Suprapubic skin (tissue), 3 donors: Measurements from ENCODE around the gene SEMA4C.

ENCODE experiments used
- CTCF ChIP-seq, 2 donors: fragments of 200-600 bp in 1 of 2; fragments of 450-650 bp in 1 of 2; sonication (generic) in 1 of 2; IDR thresholded peaks; one replicate each; pipeline ENCODE4 v1.5.1; 2016 to 2019; ENCODE audit warnings: antibody characterized with exemption in 2 of 2, mild to moderate bottlenecking in 1 of 2, moderate library complexity in 1 of 2
- POLR2AphosphoS5 ChIP-seq, 3 donors: sonication (generic); formaldehyde crosslinking; IDR thresholded peaks; one replicate each; pipeline ENCODE4 v1.6.1; 2017; ENCODE audit warnings: antibody characterized with exemption in 3 of 3

DNA sequence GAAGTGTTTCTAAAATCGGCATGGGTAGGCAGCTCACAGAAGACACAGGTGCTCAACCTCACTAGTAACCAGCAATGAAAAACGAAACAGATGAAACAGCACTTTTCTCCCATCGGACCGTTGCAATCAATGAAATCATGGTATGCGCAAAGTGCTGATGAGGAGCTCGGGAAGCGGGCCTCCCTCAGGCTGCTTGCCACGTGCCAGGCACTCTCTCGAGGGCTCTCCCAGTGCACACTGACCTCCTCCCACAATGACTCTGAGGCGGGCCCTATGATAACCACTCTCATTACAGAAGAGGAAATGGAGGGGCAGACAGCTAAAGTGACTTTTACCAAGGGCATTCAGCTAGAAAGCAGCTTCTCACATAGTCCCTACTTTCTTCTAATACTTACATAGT, 22.3 kb downstream of the SEMA4C start:
- TF ChIP-seq CTCF (IDR thresholded peaks at IDR 0.05) (no peak), POLR2AphosphoS5 (IDR thresholded peaks at IDR 0.05) (no peak)
